ENCODE measurements around the gene PBX3.
"Not testable (repeated sequence)": the region's sequence is repeated elsewhere in the genome, so short reads cannot be mapped to it uniquely, and the experiment has no call there.

Gene PBX3

DNA sequence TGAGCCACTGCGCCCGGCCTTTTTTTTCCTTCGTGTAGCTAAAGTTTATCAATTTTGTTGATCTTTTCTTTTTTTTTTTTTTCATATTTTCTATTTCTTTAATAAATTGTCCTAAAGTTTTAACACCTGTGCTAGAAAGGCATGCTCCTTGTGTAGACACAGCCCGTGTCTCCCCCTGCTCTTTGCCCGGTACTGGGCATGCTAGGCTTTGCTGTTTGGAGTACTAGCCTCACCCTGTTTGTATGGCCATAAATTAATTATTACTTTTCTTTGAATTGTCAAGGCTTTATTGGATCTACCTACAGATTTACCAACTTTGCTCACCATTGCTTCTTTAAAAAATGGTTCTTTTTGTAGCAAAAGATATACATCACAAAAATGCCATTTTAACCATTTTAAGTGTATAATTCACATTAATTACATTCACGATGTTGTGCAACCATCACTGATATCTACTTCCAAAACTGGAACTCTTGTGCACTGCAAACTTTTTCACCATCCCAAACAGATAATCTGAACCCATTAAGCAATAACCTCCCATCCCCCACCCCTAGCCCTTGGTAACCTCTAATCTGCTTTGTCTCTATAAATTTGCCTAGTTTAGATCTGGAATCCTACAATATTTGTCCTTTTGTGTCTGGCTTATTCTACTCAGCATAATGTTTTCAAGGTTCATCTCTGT is 31.5 kb downstream of the PBX3 start:
- DNase-seq: not testable (repeated sequence)

DNA sequence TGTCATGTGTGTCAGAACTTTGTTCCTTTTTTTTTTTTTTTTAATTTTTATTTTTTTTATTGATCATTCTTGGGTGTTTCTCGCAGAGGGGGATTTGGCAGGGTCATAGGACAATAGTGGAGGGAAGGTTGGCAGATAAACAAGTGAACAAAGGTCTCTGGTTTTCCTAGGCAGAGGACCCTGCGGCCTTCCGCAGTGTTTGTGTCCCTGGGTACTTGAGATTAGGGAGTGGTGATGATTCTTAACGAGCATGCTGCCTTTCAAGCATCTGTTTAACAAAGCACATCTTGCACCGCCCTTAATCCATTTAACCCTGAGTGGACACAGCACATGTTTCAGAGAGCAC is 32.0 kb downstream of the PBX3 start:
- not testable (repeated sequence) for DNase-seq

DNA sequence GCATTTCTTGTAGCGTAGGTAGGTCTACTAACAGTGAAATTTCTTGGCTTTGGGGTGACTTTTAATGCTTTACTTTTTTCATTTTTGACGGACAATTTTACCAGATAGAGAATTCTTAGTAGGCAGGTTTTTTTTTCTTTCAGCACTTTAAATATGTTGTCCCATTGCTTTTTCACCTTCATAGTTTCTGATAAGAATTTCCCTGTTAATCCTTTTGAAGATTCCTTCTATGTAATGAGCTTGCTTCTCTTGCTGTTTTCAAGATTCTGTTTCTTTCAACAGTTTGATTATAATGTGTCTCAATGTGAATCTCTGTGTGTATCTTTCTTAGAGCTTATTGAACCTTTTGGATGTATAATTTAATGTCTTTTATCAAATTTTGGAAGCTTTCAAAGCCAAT is 35.5 kb downstream of the PBX3 start:
- no peak for DNase-seq

DNA sequence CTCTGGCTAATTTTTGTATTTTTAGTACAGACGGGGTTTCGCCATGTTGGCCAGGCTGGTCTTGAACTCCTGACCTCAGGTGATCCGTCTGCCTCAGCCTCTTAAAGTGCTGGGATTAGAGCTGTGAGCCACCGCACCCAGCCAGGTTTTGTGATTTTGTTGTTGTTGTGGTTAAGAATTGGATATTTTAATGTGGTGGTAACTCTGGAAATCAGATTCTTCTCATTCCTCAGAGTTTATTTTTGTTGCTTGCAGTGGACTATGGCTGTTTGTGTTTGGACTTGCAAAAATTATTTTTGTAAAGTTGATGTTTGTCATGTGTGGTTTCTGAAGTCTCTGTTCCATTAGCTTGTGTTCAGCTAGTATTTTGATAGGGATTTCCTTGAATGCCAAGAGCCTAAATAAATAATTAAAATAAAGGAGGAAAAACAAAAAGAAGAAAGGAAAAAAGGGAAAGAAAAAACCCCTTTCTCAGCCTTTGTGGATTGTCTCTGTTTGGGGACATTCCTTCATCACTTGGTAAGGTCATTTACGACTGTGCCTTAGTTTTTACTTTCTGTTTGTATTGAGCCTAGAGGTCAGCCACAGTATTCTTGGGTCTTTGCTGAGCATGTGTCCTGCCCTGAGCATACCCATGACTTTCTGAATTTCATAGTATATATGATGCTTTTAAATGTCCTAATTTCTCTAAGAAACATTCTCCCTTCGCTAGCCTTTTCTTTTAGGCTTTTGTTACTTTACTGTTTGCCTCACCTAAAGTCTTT is 37.3 kb downstream of the PBX3 start:
- DNase-seq: no peak

DNA sequence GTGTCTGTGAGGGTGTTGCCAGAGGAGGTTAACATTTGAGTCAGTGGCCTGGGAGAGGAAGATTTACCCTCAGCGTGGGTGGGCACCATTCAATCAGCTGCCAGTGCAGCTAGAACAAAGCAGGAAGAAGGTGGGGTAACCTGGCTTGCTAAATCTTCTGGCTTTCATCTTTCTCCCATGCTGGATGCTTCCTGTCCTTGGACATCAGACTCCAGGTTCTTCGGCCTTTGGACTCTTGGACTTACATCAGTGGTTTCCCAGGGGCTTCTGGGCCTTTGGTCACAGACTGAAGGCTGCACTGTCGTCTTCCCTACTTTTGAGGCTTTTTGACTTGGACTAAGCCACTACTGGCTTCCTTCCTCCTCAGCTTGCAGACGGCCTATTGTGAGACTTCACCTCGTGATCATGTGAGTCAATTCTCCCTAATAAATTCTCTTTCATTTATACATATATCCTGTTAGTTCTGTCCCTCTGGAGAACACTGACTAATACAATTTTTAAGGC is 38.1 kb downstream of the PBX3 start:
- no peak for DNase-seq

DNA sequence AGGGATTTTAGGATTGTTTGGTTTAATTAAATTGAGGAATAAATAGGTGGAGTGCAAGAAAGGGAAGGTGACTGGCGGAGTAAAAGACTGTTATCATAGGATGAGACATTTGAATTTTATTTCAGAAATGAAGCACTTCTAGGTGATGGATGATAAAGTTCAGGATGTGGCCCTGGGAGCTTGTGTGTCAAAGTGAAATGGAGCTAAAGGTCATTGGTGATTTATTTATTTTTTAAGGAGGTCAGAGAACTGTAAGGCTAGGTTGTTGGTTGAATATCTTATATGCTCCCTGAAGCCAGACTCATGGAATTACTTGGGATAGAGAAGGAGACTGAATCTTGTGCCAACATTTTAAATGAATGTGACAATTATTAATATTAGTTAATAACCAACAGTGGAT is 40.5 kb downstream of the PBX3 start:
- DNase-seq: no peak

DNA sequence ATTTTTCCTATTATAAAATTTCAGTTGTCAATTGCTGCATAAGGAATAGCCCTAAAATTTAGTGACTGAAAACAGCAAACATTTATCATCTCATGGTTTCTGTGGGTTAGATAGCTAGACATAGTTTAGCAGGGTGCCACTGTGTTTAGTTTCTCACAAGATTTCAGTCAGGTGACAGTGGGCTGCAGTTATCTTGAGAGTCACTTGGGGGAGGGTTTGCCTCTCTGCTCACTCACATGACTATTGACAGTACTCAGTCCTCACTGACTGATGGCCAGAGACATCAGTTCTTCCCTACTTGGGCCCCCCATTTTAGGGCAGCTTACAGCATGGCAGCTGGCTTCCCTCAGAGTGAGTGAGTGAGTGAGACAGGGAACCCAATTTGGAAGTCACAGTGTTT is 42.0 kb downstream of the PBX3 start:
- no peak for DNase-seq

DNA sequence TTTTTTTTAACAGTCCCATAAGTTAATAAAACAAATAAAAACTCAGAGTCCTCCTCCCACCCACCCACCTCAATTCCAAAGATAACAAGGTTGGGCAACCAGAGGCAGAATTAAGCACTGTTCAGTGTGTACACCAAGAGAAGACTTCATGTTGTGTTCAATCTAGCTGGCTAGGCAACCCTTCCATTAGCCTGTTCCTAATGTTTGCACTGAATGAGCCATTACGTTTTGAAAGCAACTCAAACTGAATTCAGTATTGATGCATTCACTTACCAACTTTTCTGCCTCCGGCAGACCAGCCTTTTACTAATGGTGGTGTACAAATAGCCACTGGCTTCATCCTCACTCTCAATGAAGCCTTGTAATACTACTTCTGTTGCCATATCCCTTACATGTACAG is 47.5 kb downstream of the PBX3 start:
- DNase-seq: no peak

DNA sequence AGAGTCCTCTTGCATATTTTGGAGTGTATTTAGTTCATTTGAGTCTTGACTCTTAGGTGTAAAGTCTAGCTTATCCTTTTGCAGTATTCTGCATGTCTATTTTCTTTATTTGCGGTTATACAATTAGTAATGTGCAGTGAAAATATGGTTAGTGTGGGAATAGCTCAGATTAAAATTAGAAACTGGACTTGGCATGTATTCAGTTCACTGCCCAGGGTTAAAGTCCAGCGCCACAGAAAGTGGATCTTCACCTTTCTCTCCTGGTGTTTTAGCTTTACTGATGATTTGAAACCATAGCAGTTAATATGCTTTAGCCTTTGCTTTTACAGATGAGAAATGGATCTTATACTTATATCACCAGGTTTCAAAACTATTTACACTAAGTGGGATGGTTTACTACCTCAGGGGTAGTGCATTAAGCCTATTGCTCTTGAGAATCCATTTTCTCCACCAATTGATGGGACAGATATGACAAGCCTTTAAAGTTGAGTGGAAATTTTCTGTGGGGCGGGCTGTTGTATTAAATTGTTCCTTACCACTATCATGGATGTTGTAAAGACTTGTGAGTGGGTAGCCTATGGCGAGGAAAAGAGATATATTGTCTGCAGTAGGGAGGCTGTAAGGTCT is 48.9 kb downstream of the PBX3 start:
- no peak for DNase-seq

DNA sequence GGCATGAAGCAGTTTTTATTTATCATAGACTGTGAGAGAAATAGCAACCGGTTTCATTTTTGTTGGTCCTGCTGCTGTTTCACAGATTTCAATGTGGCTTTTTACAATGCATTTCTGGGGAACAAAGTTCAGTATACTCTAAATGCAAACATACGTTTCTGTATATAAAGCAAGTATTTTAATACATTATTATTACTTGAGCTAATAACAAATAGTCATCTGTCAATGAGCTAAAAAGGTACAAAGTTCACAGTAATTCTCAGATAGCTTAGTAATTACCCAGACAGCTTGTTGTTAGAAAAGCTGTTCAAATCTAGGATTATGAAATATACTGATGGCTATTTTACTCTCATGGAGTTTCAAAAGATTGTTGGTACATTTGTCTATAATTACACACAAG is 50.8 kb downstream of the PBX3 start:
- no peak for DNase-seq

DNA sequence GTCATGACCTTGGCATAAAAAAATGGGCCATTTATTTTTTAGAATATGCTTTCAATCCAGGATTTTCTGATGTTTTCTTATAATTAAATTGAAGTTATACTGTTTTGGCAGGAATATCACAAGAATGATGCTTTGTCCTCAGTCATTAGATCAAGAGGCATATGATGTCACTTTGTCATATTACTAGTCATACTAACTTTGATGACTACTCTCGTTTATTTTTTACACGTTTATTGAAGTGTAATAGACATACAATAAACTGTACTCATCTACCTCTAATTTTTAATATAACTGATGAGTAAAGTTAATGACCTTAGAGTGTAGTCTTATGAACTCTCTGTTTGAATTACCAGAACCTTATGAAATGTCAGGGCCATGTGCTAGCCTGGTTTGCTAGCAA is 56.4 kb downstream of the PBX3 start:
- no peak for DNase-seq

DNA sequence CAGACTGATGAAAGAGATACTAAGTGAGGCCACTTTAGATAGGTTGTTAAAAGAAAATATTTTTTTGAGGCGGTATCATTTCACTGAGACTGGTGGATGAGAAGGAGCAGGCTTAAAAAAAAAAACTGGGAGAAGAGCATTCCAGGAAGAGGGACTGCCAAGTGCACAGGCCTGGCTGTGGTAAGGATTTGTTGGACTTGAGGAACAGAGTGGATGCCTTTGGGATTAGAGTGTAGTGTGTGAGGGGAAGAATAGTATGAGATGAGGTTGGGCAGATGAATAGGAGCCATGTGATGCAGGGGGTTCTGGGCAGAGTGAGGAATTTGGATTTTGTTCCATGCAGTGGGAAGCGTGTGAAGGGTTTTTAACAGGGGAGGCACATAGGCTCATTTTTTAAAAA is 57.9 kb downstream of the PBX3 start:
- DNase-seq: no peak

DNA sequence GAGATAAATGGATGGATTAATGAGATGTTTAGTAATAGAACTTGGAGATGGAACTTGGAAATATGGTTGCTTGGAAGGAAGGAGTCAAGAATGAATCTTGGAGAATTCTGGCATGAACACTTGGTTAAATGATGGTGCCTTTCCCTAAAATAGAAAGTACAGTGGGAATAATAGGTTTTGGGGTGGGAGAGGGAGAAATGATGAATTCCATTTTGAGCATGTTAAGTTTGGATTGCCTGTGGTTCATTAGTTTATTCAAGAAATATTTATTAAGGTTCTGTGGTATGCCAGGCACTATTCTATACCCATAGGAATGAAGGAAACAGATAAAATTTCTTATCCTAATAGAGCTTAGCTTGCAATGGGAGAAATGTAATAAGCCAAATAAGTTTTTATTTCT is 58.4 kb downstream of the PBX3 start:
- no peak for DNase-seq

DNA sequence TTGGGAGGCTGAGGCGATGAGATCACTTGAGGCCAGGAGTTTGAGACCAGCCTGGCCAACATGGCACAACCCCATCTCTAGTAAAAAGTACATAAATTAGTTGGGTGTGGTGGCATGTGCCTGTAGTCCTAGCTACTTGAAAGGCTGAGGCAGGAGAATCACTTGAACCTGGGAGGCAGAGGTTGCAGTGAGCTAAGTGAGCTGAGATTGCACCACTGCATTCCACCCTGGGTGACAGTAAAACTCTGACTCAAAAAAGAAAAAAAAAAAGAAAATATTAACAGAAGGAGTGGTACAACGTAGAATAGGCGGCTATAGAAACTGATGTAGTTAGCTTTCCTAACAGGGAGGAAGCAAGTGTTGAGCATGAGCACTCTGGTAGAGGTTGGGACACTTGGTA is 59.9 kb downstream of the PBX3 start:
- no peak for DNase-seq

DNA sequence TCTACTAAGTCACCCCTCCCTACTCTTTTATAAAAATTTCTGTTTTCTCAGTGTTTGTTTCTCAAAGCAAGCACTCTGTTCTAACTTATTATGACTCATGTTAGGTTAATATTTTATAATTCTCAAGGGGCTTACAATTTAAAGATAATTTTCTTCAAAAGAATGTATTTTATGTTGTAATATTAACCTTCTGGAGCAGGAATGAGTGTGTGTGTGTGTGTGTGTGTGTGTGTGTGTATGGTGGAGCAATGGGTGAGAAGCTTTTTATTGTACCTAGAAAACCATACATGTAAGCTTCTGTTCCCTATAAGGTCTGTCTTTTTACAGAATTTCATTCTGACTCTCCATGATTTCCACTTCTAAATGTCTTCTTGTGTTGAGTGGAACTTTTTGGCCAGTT is 63.0 kb downstream of the PBX3 start:
- DNase-seq: no peak

DNA sequence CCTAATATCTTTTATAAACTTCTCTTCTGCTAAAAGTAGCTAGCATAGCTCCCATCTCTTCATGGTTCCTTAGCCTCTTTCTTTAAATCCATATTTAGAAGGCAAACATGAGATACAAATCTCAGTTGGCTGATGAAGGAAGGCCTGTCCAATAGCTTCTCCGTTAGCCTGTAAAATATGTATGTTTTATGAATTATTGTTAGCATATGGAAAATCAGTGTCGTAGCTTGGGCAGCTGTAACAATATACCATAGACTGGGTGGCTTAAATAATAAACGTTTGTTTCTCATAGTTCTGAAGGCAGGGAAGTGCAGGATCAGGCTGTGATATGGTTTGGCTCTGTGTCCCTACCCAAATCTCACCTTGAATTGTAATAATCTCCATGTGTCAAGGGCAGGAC is 63.8 kb downstream of the PBX3 start:
- DNase-seq: no peak

DNA sequence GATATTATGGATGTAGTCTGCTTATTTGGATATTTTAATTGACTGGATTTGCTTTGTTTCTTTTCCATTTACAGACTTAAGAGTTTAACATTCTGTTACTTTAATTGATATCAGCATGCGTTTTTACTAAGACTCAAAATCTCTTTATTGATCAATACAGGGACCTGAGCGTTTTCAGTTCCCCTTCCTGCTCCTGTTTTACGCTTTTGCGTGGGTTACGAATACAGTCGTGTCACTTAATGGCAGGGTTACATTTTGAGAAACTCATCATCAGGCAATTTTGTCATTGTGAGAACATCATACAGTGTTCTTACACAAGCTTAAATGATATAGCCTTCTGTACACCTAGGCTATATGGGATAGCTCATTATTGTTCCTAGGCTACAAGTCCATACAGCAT is 65.2 kb downstream of the PBX3 start:
- no peak for DNase-seq

DNA sequence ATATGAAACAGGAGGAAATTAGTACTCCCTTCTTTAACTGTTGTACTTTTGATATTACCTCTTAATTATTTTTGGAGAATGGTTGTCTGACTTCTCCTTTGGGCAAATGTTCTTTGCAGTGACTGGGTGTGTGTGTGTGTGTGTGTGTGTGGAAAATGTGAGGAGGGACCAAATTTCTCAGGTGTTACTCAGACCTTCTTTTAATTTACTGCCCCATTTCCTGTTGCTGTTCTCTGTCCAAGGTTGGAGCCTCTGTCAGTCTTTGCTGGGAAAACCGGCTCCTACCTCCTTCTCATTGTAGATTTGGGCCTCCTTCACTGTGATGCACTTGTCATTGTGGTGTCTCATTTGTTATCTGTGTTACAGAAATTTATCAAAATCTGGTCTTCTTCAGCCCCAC is 68.4 kb downstream of the PBX3 start:
- DNase-seq: no peak

DNA sequence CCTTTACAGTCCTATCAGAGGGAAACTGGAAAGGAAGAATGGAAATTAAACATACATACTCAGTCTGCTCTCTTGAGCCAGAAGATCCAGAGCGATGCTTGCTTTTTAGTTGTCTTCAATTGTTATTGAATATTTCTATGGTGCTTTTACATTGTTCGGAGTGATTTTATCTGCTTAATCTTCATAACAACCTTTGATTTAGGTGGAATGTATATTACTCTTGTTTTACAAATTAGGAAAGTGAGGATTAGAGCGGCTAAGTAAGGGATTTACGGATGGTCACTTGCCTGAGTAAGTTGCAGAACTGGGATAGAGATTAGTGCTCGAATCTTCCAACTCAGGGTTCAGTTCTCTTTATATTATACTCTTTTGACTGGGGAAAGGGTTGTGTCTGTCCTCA is 69.1 kb downstream of the PBX3 start:
- no peak for DNase-seq

DNA sequence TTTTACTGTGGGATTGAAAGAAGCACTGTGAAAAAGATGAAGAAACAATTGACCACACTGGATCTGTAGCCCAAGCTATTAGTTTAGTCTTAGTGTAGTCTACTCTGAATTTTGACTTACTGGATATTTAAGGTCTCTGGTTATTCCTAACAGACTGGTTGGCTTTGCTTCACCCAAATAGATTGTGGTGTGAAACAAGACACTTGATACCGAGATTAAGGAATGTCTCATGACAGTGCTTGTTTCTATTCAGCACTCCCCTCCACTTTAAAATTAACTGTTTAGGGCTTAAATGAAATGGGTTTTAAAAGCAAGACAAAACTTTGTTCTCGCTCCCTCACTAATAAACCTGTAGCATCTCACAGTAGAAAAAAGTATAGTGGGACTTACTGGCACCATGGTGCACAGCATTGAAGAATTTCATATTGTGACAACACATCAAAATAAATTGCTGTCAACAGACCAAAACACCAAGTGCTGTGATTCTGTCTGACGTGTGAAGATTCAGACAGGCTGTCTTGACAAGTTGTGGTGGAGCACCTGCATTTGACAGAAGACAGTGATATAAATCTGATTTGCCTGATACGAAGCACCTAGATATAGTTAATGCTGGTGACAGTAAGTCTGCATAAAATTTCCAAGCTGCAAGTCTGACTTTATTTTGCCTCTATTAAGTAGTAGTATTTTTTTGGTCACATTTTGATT is 73.1 kb downstream of the PBX3 start:
- no peak for DNase-seq

DNA sequence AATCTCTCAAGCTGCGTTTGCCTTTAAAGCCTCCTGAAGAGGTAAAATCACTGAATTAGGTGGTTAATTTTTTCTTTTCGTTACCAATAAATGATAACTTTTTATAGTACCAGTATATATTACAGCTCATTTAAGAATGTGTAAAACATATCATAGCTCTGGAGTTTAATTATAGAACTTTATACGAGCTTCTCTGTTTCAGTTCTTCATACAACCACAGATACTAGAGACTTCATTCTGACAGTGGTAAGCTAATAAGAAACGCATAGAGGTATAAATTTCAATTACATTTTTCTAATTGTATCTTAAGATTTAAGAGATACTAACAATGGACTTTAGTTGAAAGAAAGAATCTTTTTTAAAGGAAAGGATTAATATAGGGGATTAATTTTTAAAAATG is 73.9 kb downstream of the PBX3 start:
- DNase-seq: no peak

DNA sequence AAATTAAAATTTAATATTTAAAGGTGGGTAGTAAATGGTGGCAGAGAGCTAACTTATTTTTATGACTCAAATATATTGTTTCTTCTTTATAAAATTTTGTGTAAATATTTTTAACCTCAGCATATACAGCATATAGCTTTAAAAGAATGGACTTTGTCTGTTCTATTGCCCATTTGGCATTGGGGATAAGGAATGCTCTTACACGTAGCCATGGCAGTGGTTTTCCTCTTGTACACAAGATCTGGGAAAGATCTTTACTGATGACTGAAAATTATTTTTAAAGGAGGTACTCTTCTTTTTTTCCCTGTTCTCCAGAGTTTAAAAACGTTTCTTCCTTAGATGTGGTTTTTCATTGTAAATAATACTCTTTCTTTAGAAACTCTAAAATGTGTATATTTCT is 75.0 kb downstream of the PBX3 start:
- no peak for DNase-seq

DNA sequence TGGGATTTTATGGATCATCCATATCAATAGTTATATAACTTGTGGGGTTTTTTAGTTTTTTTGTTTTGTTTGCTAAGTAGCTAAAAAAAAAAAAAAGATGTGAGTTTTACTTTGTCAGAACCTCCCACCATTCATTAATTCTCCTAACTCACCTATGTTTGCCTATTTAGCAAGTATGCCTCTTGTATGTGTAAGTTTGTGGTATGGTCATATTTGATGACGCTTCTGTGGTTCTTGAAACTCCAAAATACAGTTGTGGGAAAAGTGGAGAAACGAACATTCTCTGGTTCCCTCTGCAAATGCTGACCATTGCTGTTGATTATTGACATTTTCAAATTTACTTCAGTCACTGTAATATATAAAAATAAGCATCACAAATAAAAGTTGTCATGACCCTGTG is 75.7 kb downstream of the PBX3 start:
- no peak for DNase-seq
